Mesodermal cell (in vitro differentiated cells): ENCODE measurements around the gene CACFD1.

Source experiments
- H3K27ac ChIP-seq: 2 replicates; pipeline ENCODE4 v1.7.0; 2013; ENCODE audit warnings: mild to moderate bottlenecking, low read depth, low read length, moderate library complexity; ENCODE audit not compliant: severe bottlenecking
- H3K36me3 ChIP-seq: 2 replicates; pipeline ENCODE4 v1.7.1; 2013; ENCODE audit warnings: mild to moderate bottlenecking, low read length, moderate library complexity; ENCODE audit not compliant: control insufficient read depth, insufficient read depth
- H3K4me1 ChIP-seq: one replicate; pipeline ENCODE4 v1.7.1; 2013; ENCODE audit warnings: mild to moderate bottlenecking, low read length; ENCODE audit not compliant: insufficient read depth, control insufficient read depth, poor library complexity, severe bottlenecking
- H3K4me3 ChIP-seq: 2 replicates; pipeline ENCODE4 v1.7.0; 2013; ENCODE audit warnings: low read length, control low read depth, mild to moderate bottlenecking; ENCODE audit not compliant: insufficient read depth, poor library complexity, severe bottlenecking; ENCODE audit errors: extremely low read depth
- H3K9me3 ChIP-seq: 2 replicates; pipeline ENCODE4 v1.7.1; 2013; ENCODE audit warnings: mild to moderate bottlenecking, low read length, moderate library complexity; ENCODE audit not compliant: control insufficient read depth
- WGBS, 2 experiments: methylation state at CpG; one replicate each; pipeline ENCODE4 v1.1.5; 2013; ENCODE audit warnings: missing lambda C conversion rate in 2 of 2; ENCODE audit not compliant: insufficient coverage in 2 of 2; 5-methylcytosine and 5-hydroxymethylcytosine counted together

The CACFD1 gene

DNA sequence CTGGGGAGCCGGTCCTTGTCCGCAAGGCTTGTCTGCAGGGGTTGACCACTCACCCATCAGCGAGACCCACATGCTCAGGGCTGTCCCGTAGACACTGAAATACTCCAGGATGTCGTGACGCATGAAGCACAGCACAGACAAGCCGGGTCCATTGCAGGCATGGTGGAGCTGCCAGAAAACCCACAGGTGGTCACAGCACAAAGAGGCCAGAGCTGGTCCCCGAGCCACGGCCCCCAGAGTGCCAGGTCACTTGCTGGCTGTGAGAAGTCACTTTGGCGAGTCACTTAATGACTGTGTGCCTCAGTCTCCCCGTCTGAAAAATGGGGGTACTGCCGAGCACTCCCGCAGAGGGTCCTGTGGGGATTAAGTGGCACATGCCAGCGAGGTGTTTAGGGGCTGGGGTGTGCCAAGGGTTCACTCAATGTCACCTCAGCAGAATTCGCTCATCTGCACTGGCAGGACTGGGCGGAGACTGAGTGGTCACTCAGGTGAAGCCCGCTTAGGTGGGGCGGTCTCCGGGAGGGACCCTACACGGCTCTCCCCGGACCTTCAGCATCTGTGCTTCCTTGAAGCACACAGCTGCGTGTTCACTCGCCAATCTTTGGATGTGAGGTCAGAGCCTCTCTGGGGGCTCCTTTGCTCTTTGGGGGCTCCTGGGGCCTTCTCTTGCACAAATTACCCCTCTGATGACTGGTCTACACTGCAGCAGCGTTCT, 60.5 kb downstream of the CACFD1 start:
- Histone ChIP-seq H3K36me3 (no peaks in the 10 kb centered on the region), H3K9me3 (no peaks in the 10 kb centered on the region), H3K4me1 (peaks cover 5% of the 10 kb centered on the region), H3K27ac (no peak overlapping the region), H3K4me3 (no peak overlapping the region)
- WGBS, 2 experiments = 93 to 95% methylated on average over 22 to 24 of the region's 24 CpGs
